ENCODE measurements around the gene PDZD7. TPM values are rescaled to one million over a fixed set of nuclear protein-coding genes. Genes with fewer than 3 reads are reported as not detected.

PDZD7 gene
- polyA plus RNA-seq, 1 donor from 2014 or later: 1.5 TPM

- Histone ChIP-seq H3K79me2 (replicated peaks; ENCODE audit: insufficient read depth, low read length) (no peaks in the 10 kb centered on the region), H3K27me3 (ENCODE audit: insufficient read depth, low read depth, low read length) (peaks cover 8% of the 10 kb centered on the region), H4K20me1 (ENCODE audit: insufficient read depth) (no peaks in the 10 kb centered on the region), H3K9ac (ENCODE audit: low read length) (no peak overlapping the region), H3K4me3 (ENCODE audit: low read length) (no peak overlapping the region), H2AFZ (ENCODE audit: low read depth, low read length) (no peak overlapping the region), H3K9me2 (ENCODE audit: insufficient read depth, low read length) (no peaks in the 10 kb centered on the region), H3F3A (ENCODE audit: insufficient read depth, low read length, poor library complexity, severe bottlenecking) (no peaks in the 10 kb centered on the region), H3K27ac (ENCODE audit: low read length) (no peak overlapping the region), H3K4me2 (ENCODE audit: low read length) (no peak overlapping the region), H3K9me3 (ENCODE audit: low read length) (no peaks in the 10 kb centered on the region), H3K36me3 (ENCODE audit: insufficient read depth, low read length) (no peaks in the 10 kb centered on the region)
- TF ChIP-seq TAF1 (IDR thresholded peaks at IDR 0.05; ENCODE audit: low read depth) (no peak), CTCF (IDR thresholded peaks at IDR 0.05; ENCODE audit: poor library complexity, severe bottlenecking) (no peak), EZH2 (IDR thresholded peaks at IDR 0.05; ENCODE audit: borderline replicate concordance, insufficient read depth, low read length, poor library complexity, severe bottlenecking) (no peak), POLR2AphosphoS5 (IDR thresholded peaks at IDR 0.05) (no peak), REST (IDR thresholded peaks at IDR 0.05; ENCODE audit: borderline replicate concordance) (no peak), MXI1 (conservative IDR thresholded peaks at IDR 0.05; ENCODE audit: poor library complexity, severe bottlenecking) (no peak), SMC3 (conservative IDR thresholded peaks at IDR 0.05; ENCODE audit: poor library complexity) (no peak), EP300 (conservative IDR thresholded peaks at IDR 0.05; ENCODE audit: poor library complexity, severe bottlenecking) (no peak), RAD21 (conservative IDR thresholded peaks at IDR 0.05) (no peak)
Measured at GRCh38 chr10:101038484-101038883, 7.6 kb upstream of the PDZD7 start.

DNA sequence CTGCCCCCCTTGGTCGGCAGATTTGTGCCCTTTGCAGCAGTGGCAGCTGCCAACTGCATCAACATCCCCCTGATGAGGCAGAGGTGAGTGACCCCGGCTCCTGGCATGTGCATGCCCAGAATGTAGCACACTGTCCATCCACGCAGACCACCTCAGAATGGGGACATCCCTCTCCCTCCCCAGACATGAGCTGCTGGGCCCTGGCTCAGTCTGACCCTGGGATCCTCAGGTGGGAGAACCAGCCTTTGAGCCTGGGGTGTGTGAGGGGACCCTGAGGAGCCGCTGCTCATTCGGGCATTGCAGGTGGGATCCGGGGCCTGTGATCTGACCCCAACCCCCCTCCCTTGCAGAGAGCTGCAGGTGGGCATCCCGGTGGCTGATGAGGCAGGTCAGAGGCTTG lies 5.8 kb upstream of the PDZD7 start:
- Histone ChIP-seq H3K9me2 (ENCODE audit: insufficient read depth, low read length) (no peaks in the 10 kb centered on the region), H2AFZ (ENCODE audit: low read depth, low read length) (no peak overlapping the region), H3F3A (ENCODE audit: insufficient read depth, low read length, poor library complexity, severe bottlenecking) (no peaks in the 10 kb centered on the region), H3K4me2 (ENCODE audit: low read length) (no peak overlapping the region), H3K27ac (ENCODE audit: low read length) (no peak overlapping the region), H3K9me3 (ENCODE audit: low read length) (no peaks in the 10 kb centered on the region), H3K79me2 (replicated peaks; ENCODE audit: insufficient read depth, low read length) (no peaks in the 10 kb centered on the region), H3K36me3 (ENCODE audit: insufficient read depth, low read length) (no peaks in the 10 kb centered on the region), H3K4me3 (ENCODE audit: low read length) (no peak overlapping the region), H3K9ac (ENCODE audit: low read length) (no peak overlapping the region), H3K27me3 (ENCODE audit: insufficient read depth, low read depth, low read length) (peaks cover 22% of the 10 kb centered on the region), H4K20me1 (ENCODE audit: insufficient read depth) (no peaks in the 10 kb centered on the region)
- TF ChIP-seq RAD21 (conservative IDR thresholded peaks at IDR 0.05): no peak
- TF ChIP-seq REST (IDR thresholded peaks at IDR 0.05; ENCODE audit: borderline replicate concordance): no peak
- TF ChIP-seq POLR2AphosphoS5 (IDR thresholded peaks at IDR 0.05): no peak
- TF ChIP-seq TAF1 (IDR thresholded peaks at IDR 0.05; ENCODE audit: low read depth): no peak
- no peak for TF ChIP-seq MXI1 (conservative IDR thresholded peaks at IDR 0.05; ENCODE audit: poor library complexity, severe bottlenecking)
- no peak for TF ChIP-seq SMC3 (conservative IDR thresholded peaks at IDR 0.05; ENCODE audit: poor library complexity)
- TF ChIP-seq EP300 (conservative IDR thresholded peaks at IDR 0.05; ENCODE audit: poor library complexity, severe bottlenecking): no peak
- TF ChIP-seq EZH2 (IDR thresholded peaks at IDR 0.05; ENCODE audit: borderline replicate concordance, insufficient read depth, low read length, poor library complexity, severe bottlenecking): no peak
- TF ChIP-seq CTCF (IDR thresholded peaks at IDR 0.05; ENCODE audit: poor library complexity, severe bottlenecking): no peak

Data from neural cell (in vitro differentiated cells).